GM18951 (cell line): ENCODE results near the gene TIMP2.

Experiments
- POLR2A ChIP-seq: IDR thresholded peaks from 4 replicates; pipeline ENCODE4 v1.6.1; 2011; ENCODE audit warnings: mild to moderate bottlenecking; ENCODE audit not compliant: insufficient read length, insufficient read depth; ENCODE audit errors: extremely low read depth
- in situ Hi-C: fragments of 300-500 bp; cut with MboI; formaldehyde crosslinking; loops from one replicate; pipeline ENCODE4 v1.12.0; 2022; ENCODE audit warnings: low sequenced_read_pairs, mixed read lengths, inconsistent platforms; ENCODE audit not compliant: unreplicated experiment

The TIMP2 gene, protein sequence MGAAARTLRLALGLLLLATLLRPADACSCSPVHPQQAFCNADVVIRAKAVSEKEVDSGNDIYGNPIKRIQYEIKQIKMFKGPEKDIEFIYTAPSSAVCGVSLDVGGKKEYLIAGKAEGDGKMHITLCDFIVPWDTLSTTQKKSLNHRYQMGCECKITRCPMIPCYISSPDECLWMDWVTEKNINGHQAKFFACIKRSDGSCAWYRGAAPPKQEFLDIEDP

GRCh38 chr17:78925234-78925633, at the start of gene TIMP2:
Gene TIMP2 (minus strand): TSS chr17:78925387. CDS start chr17:78925088, 299 bp downstream.
- in situ Hi-C loops: no loop called here
- TF ChIP-seq POLR2A: no peak

- TF ChIP-seq POLR2A: no peak
- in situ Hi-C loops: loop anchor here (10.0 kb wide), 1 partner anchor 109 kb away; no protein-coding TSS in a partner anchor
Measured at GRCh38 chr17:78973792-78974520, 48.8 kb upstream of the TIMP2 start.

DNA sequence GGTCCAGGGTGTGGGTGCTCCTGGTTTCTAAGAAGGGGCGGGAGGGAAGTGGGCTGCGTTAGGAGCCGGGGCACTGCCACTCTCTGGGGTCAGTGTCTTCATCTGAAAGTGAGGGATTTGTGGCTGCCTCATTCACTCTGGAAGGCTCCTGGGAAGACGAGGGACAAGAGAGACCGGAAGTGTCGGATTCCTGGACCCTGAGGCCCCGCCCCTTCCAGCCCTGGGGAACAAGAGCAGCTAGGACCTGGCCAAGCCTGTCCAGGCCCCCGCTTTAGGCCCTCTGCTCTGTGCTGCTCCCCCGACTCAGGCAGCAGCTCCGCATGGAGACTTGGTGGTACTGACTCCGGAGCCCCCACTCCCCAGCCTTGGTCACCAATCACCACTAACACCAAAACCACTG, 48.0 kb upstream of the TIMP2 start:
- in situ Hi-C loops: loop anchor here (10.0 kb wide), 1 partner anchor 108 kb away; no protein-coding TSS in a partner anchor
- no peak for TF ChIP-seq POLR2A

DNA sequence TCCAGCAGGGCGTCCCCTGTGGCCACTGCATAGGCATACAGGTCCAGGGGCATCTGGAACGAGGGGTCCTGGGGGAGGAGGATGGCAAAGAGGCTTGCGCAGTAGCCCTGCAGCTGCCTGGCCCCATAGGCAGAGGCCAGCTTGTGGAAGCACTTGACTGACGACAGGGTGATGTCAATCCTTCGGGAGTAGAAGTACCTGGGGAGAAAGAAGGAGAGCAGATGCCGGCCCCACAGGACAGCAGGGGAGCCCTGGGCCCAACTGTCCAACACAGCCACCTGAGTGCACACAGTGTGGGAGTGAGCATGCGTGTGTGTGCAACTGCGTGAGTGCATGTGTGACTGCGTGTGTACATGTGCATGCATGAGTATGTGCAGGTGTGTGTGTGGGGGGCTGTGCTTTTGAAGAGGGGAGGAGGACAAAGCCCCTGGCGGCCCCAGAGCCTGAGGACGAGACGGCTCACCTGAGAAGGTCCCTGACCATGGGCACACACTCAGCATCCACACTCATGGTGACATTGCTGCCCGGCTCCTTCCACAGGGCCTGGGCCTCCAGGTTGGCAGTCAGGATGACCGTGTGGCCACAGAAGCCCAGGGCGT, 47.4 kb upstream of the TIMP2 start:
- in situ Hi-C loops: loop anchor here (10.0 kb wide), 1 partner anchor 108 kb away; no protein-coding TSS in a partner anchor
- TF ChIP-seq POLR2A: no peak

DNA sequence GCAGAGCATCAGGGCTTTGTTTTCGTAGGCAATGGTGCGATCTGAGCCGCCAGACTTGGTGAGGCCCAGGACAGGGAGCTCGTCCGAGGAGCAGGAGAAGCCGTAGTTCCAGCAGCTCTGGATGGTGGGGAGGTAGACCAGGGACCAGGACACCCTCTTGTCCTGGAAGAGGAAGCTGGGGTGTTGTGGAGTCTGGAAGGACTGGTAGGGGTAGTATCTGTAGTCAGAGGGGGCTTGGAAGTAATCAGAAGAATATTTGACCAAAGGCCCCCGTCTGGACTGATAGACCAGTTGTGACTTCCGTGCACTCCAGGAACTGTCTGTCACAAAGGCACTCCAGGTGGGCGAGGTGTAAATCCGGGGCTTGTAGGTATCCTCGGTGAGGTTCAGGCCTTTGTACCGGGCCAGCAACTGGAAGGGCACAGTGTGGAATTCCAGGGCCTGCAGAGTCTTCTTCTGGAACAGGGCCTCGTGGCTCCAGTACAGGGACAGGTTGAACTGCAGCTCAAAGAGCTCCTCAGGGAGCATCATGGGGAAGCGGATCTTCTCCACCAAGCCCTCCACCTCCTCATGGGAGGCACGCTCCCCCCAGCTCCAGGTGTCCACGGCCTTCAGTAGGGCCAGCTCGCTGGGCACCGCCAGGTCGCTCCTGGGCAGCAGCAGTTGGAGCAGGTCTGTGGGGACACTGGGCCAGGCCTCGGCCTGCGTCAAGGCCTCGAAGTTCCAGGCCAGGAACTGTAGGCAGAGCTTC, 46.7 kb upstream of the TIMP2 start:
- no peak for TF ChIP-seq POLR2A
- in situ Hi-C loops: loop anchor here (10.0 kb wide), 1 partner anchor 107 kb away; no protein-coding TSS in a partner anchor

- in situ Hi-C loops: loop anchor here (10.0 kb wide), 1 partner anchor 106 kb away; no protein-coding TSS in a partner anchor
Measured at GRCh38 chr17:78970834-78971755, 45.9 kb upstream of the TIMP2 start.

DNA sequence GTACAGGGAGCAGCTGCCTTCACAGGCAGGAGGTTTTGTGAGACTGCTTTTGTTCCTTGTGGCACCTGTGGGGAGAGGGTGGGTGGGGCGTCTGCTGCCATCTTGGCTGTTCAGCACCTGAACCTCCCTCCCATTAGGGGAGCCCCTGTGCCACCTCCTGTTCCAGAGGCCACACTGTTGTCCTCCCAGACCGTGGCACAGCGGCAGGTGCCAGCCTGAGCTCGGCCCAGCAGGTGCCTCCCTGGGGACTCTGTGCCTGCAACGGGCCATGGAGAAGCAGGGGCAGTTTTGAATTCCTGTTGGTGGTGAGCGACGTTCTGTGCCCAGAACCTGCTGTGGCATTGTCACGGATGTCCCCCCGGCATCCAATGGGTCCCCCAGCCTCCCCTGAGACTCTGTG, 44.7 kb upstream of the TIMP2 start:
- TF ChIP-seq POLR2A: no peak

More at GRCh38 chr17:78970834-78971755, 45.9 kb upstream of the TIMP2 start:
- no peak for TF ChIP-seq POLR2A

GRCh38 chr17:78967782-78968362, 42.7 kb upstream of the TIMP2 start:
- in situ Hi-C loops: no loop called here
- no peak for TF ChIP-seq POLR2A

More for the DNA sequence above, 44.7 kb upstream of the TIMP2 start:
- in situ Hi-C loops: loop anchor here (10.0 kb wide), 1 partner anchor 105 kb away; no protein-coding TSS in a partner anchor

- no peak for TF ChIP-seq POLR2A
- in situ Hi-C loops: no loop called here
Measured at GRCh38 chr17:78966910-78967600, 41.9 kb upstream of the TIMP2 start.

DNA sequence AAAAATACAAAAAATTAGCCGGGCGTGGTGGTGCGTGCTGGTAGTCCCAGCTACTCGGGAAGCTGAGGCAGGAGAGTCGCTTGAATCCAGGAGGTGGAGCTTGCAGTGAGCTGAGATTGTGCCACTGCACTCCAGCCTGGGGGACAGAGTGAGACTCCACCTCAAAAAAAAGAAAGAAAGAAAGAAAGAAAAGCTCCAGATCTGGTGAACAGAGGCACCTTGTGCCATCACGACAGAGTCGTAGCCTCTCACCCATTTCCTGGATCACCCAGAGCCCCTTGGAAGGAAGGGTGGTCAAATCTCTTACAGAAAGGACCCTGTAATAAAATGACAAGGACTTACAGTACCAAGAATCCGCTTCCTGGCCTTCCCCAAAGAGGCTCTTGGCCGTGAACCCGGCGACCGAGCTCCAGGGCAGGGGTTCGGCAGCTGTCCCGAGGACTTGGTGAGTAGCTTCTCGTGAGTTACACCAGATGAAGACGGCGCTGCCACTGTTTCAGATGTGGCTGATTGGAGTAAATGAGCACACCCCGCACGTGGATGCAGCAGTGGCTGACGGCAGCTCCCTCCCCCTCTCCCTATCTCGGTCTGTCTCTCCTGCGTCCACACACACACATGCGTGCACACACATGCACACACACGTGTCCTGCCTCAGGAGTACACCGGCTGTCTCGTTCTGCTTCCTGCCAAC, 41.1 kb upstream of the TIMP2 start:
- no peak for TF ChIP-seq POLR2A
- in situ Hi-C loops: no loop called here
